Lower leg skin (tissue), 4 donors: ENCODE results near the gene CISH. TPM values are rescaled to one million over a fixed set of nuclear protein-coding genes. Genes with fewer than 3 reads are reported as not detected.

ENCODE experiments used
- DNase-seq, 2 donors: peaks; one replicate each; pipeline ENCODE4 v3.0.0-alpha.2; 2019; ENCODE audit warnings: low spot score in 2 of 2
- H3K4me3 ChIP-seq: fragments of 200-600 bp; sonication (generic); 2 replicates; pipeline ENCODE4 v1.5.1; 2017; ENCODE audit warnings: mild to moderate bottlenecking, low read depth; ENCODE audit not compliant: poor library complexity, severe bottlenecking
- POLR2A ChIP-seq, 2 donors: fragments of 450-650 bp; IDR thresholded peaks; one replicate each; pipeline ENCODE4 v1.6.1; 2016 to 2017; ENCODE audit warnings: antibody characterized with exemption in 2 of 2, mild to moderate bottlenecking in 1 of 2, moderate library complexity in 1 of 2
- WGBS, 2 donors: methylation state at CpG; one replicate each; pipeline ENCODE4 v1.1.5; 2018; 5-methylcytosine and 5-hydroxymethylcytosine counted together
- intact Hi-C: fragments of 100-400 bp; cut with DNase I; formaldehyde crosslinking; loops from one replicate; pipeline ENCODE4 v1.15.0; 2023; ENCODE audit warnings: low total_unique reads
- total RNA-seq, 4 donors: library from RNA; depleted of rRNA; stranded (reverse); fragments of >200 nt; gene quantifications; one replicate each; pipeline ENCODE4 v1.1.0, GENCODE V29; 2016
- TF ChIP-seq, protein P1 (sequence below), 3 donors: fragments of 450-650 bp; IDR thresholded peaks; one replicate each; pipeline ENCODE4 v1.5.1; 2016; ENCODE audit warnings: antibody characterized with exemption in 3 of 3, mild to moderate bottlenecking in 3 of 3, moderate library complexity in 2 of 3

The CISH gene
- total RNA-seq, 4 donors from 2014 or later = 10.4 to 14.5 (median 12.9) TPM

DNA sequence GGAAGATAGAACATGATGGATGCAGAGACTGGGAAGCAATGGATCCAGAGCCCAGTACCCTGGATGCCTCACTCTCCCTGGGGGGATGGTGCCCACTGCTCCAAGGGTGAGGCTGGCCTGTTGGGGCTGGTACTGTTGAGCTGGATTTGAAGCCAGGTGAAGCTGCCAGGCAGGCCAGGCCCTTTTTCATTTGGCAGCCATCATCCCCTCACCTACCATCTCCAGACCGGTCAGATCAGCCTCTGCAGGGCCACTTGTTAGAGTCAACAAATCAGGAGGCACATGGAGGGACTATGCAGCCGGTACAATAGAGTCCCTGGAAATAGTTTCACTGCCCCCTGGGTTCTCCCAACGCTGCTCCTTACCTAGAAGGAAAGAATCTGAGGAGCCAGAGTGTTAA is 11.3 kb upstream of the CISH start:
- DNase-seq = no peak
- 62 to 72% methylated on average over 3 of the region's 3 CpGs for WGBS, 2 donors
- H3K4me3 ChIP-seq = no peak overlapping the region
- intact Hi-C loops = loop anchor here (5.0 kb wide), 1 partner anchor 1059 kb away; no protein-coding TSS in a partner anchor
- TF ChIP-seq POLR2A (IDR thresholded peaks at IDR 0.05) = no peak
- TF ChIP-seq, protein P1, sequence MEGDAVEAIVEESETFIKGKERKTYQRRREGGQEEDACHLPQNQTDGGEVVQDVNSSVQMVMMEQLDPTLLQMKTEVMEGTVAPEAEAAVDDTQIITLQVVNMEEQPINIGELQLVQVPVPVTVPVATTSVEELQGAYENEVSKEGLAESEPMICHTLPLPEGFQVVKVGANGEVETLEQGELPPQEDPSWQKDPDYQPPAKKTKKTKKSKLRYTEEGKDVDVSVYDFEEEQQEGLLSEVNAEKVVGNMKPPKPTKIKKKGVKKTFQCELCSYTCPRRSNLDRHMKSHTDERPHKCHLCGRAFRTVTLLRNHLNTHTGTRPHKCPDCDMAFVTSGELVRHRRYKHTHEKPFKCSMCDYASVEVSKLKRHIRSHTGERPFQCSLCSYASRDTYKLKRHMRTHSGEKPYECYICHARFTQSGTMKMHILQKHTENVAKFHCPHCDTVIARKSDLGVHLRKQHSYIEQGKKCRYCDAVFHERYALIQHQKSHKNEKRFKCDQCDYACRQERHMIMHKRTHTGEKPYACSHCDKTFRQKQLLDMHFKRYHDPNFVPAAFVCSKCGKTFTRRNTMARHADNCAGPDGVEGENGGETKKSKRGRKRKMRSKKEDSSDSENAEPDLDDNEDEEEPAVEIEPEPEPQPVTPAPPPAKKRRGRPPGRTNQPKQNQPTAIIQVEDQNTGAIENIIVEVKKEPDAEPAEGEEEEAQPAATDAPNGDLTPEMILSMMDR (IDR thresholded peaks at IDR 0.05) = no peak

DNA sequence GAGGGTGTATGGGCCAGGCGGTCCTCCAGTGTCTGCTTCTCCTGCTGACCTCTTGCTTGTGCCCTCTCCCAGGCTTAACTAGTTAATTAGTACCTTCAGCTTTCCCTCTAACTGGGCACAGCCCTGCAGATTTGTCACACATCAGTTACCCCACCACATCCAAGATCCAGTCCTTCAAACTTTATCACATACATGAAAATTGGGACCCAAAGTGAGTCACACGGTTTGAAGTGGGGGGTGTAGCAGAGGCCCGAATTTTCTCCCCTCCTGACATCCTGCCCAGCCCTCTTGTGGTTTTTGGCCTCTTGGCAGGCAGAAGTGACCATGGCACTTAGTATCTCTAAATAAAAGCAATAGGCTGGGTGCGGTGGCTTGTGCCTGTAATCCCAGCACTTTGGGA is 9.2 kb upstream of the CISH start:
- intact Hi-C loops = loop anchor here (5.0 kb wide), 1 partner anchor 1061 kb away; no protein-coding TSS in a partner anchor
- no peak for DNase-seq
- no peak overlapping the region for H3K4me3 ChIP-seq
- TF ChIP-seq, protein P1 (IDR thresholded peaks at IDR 0.05) = no peak
- no peak for TF ChIP-seq POLR2A (IDR thresholded peaks at IDR 0.05)
- 44 to 51% methylated on average over 4 of the region's 4 CpGs for WGBS, 2 donors

DNA sequence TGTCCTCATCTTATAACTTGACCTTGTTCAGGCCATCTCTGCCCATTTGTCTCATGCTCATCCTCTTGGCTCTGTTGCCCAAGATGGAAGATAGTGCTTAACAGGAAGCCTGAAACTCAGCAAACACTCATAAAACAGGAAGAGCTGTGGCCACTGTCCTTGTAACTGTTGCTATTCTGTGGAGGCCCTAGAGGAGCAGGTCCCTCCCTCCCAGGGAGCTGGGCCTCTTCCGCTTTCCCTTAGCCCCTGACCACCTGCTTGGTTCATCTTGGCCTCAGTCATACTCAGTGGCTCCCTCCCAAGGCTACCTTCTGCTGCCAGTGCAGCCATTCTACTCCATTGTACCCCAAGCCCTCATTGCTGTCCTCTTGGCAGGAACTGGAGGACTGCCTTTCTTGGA is 8.8 kb upstream of the CISH start:
- intact Hi-C loops = loop anchor here (5.0 kb wide), 1 partner anchor 1062 kb away; no protein-coding TSS in a partner anchor
- H3K4me3 ChIP-seq = no peak overlapping the region
- TF ChIP-seq, protein P1 (IDR thresholded peaks at IDR 0.05) = no peak
- no peak for TF ChIP-seq POLR2A (IDR thresholded peaks at IDR 0.05)
- WGBS, 2 donors = 93 to 100% methylated on average over 1 of the region's 1 CpG
- no peak for DNase-seq

DNA sequence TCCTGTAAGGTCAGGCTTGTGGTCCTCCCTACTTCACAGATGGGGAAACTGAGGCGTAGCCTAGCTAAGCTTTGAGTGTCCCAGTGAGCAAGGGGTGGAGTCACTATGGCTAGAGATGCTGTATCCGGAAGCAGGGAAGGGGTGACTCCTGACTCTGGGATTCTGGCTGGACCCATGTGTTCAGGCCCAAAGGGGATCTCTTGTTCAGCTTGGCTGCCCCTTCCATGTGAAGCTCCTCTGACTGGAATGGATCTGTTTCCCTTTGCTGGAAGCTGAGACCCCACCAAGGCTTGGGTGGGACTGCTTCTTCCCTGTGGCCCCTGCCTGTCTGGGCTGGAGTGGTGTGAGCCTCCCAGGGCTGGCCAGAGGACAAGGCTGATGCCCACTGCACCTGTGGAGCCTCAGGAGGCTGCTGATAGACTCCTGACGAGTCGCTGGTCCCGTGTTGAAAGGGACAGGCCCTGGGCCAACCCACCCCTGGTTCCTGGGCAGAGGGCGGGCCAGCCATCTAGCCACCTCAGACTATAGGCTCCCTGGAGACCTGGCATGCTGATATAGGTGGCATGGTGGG is 6.4 kb upstream of the CISH start:
- DNase-seq = no peak
- TF ChIP-seq, protein P1 (IDR thresholded peaks at IDR 0.05) = no peak
- TF ChIP-seq POLR2A (IDR thresholded peaks at IDR 0.05) = no peak
- H3K4me3 ChIP-seq = peak overlapping the region; percentile 67
- WGBS, 2 donors = 33 to 56% methylated on average over 5 to 6 of the region's 6 CpGs
- intact Hi-C loops = loop anchor here (5.0 kb wide), 1 partner anchor 769 kb away; the partner anchor contains the start of gene MANF

DNA sequence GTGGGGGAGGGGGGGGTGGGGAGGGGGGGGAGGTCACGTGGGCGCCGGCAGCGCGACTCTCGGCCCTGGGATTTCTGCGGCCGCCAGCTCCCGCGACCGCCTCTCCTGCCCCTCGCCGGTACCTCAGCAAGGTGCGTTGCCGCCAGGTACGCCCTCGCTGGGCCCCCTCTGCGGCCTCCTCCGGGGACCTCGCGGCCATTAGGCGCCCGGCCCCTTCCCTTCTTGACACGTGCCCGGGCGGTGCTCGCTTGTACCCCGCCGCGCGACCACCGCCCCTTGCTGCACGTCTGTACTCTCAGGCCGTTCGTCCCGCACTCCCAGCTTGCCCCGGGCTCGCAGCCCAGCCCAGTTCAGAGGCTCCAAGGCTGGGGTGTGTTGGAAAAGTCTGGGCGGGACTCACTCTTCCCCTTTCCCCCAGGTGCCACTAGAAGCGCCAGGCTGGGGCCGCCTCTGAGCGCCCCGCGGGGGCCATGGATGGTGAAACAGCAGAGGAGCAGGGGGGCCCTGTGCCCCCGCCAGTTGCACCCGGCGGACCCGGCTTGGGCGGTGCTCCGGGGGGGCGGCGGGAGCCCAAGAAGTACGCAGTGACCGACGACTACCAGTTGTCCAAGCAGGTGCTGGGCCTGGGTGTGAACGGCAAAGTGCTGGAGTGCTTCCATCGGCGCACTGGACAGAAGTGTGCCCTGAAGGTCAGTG is 5.7 kb upstream of the CISH start, which contains the start of gene MAPKAPK3:
Gene MAPKAPK3, plus strand, starts transcription at position 56 of the 696 bp plus-strand sequence. Its CDS starts 415 bp downstream, at position 471.
- 1% methylated on average over 23 to 33 of the region's 58 CpGs for WGBS, 2 donors
- H3K4me3 ChIP-seq = peak within 1 kb of the TSS; percentile 67
- intact Hi-C loops = loop anchor here (5.0 kb wide), 1 partner anchor 770 kb away; the partner anchor contains the start of gene MANF
- TF ChIP-seq POLR2A (IDR thresholded peaks at IDR 0.05) = no peak
- TF ChIP-seq, protein P1 (IDR thresholded peaks at IDR 0.05) = no peak
- DNase-seq = peak in 1 of 2 donors; percentile 92
